NK-92 (cell line): Measurements from ENCODE around the gene FAM83F.
"Not testable (repeated sequence)": the region's sequence is repeated elsewhere in the genome, so short reads cannot be mapped to it uniquely, and the experiment has no call there.

Source experiments
- DNase-seq: peaks from one replicate; lab custom pipeline; 2025; ENCODE audit not compliant: unreplicated experiment; lab: John Stamatoyannopoulos, UW

Gene FAM83F

DNA sequence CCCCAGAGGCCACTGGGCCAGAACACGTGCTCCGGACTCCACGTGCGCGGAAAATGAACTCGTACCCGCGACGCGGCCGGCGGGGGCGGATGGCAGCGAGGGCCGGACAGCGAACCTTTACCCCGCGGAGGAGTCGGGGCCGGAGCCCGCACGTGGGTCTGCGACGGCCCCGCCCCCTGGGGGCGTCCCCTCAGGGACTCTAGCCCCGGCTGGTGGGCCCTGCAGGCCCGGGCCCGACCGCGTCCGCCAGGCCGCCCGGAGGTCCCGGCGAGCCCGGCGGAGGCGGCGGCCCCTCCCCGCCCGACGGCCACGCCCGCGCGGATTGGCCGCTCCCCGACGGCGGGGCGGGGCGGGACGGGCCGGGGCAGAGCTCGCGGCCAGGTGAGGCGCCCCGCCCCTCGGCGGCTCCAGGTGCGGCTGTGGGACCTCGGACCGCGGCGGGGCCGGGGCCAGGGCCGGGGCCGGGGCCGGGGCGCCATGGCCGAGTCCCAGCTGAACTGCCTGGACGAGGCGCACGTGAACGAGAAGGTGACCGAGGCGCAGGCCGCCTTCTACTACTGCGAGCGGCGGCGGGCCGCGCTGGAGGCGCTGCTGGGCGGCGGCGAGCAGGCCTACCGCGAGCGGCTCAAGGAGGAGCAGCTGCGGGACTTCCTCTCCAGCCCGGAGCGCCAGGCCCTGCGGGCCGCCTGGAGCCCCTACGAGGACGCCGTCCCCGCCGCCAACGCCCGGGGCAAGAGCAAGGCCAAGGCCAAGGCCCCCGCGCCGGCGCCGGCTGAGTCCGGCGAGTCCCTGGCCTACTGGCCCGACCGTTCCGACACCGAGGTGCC is at the start of gene FAM83F:
TSS of gene FAM83F (plus strand) at position 389 of the 827 bp plus-strand sequence. CDS start at position 478, 89 bp downstream.
- DNase-seq: no peak

DNA sequence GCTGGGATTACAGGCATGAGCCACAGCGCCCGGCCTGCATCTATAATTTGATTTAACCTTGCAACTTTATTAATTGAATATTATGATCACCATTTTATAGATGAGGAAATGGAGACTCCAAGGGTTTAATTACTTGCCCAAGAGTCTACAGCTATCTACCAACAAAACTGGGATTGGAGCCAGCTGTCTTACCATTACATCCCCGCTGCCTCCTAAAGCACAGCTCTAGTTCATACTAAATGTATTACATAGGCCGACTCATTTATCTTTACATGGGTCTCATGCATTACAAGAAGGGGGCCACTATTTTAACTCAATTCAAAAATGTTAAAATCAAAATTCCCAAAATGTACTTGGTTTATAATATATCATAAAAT is 48.6 kb upstream of the FAM83F start:
- DNase-seq: no peak

DNA sequence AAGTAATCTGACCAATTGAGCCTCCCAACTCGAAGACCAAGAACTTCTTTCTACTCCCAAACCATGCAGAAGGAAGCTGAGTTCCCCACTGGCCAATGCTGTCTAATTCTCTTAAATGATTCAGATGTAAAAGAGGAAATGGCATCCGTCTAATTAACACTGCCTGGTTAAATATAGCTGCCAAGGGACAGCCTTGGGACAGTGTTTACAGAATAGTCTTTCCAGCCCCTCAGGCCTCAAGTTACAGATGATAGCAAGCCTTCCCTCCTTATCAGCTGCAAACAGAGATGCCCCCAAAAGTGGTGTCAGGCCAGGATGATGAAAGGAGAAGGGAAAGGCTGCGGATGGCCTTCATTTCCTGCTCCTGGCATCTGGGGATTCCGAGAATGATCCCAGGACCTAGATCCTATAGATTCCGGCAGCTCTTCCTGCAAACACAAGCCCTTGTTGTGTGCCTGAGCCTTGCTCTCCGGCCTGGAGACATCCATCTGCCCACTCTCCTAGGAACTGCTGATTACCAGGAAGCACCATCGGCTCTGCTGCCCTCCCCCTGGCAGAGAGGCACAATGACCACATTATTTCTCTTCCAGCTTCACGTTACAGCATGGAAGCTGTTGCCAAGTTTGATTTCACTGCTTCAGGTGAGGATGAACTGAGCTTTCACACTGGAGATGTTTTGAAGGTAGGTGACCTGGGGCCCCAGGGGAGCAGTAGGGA is 48.1 kb upstream of the FAM83F start:
- DNase-seq: no peak

DNA sequence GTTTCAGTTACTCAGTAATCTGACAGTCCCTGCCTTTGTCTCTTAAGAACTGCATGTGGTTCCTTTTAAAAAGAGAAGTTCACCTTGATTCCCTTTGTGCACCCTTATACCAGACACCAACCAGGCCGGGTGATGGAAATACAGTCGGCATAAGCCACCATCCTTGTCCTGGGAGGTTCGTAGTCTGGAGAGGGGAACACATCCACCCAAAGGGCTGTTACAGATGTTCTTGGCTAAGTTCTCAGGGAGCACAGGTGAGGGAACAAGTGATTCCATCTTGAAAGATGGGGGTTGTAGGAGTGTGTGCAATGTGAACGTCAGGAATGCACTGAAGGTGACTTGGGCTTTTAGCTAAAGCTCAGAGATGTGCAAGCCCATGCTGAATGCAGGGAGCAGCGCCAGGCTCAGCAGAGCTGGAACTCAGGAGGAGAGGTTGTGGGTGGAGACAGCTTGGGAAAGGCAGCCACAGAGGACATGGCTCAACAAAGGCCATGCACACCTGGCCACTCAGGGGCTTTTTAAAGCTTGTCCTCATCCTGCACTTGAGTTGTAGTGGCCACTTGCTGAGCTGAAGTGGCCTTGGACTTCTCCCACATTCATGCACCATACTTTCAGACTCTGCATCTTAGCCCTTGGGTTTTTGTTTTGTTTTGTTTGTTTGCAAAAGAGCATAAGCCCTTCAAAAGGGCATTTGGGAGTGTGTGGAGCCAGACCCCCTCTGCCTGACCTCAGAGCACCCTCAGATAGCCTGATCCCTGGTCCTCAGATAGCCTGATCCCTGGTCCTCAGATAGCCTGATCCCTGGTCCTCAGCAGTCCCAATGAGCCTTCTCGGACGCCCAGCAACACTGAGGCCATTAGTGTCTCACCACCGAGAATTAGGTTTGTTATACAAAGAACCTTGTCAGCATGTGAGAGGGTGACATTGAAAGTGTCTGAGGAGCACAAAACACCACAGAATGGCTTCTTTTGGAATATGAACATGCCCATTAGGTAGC is 47.2 kb upstream of the FAM83F start:
- no peak for DNase-seq

DNA sequence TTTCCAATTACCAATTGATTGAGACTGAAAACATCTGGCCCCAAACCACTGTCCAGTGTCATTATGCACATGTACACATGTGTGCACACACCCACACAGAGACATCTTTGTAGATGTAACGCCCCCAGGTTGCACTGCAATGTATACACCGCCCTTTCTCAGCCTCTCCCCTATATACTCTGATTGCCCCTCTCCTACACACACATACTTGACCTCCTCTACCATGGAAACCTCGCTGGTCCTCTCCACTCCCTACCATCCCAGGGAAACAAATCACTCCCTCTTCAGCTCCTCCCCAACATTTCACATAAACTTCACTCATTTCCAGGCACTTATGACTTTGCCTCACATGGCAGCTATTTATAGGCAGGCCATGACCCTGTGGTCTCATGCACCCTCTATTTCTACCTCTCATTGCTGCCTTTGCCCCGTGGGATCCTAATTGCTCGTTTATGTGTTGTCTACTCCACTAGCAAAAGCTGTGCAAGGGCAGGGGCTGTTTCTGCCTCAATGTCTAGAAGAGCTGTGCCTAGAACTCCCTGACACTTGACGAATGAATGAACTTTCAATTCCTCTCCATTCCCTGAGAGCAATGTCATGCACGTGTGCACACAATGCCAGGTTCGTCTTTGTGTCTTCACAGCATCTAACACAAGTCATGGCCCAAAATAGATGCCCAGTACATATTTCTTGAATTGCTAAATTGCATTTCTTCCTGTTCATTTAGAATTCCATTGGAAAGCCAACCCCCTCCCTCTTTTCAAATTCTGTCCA is 44.6 kb upstream of the FAM83F start:
- no peak for DNase-seq

DNA sequence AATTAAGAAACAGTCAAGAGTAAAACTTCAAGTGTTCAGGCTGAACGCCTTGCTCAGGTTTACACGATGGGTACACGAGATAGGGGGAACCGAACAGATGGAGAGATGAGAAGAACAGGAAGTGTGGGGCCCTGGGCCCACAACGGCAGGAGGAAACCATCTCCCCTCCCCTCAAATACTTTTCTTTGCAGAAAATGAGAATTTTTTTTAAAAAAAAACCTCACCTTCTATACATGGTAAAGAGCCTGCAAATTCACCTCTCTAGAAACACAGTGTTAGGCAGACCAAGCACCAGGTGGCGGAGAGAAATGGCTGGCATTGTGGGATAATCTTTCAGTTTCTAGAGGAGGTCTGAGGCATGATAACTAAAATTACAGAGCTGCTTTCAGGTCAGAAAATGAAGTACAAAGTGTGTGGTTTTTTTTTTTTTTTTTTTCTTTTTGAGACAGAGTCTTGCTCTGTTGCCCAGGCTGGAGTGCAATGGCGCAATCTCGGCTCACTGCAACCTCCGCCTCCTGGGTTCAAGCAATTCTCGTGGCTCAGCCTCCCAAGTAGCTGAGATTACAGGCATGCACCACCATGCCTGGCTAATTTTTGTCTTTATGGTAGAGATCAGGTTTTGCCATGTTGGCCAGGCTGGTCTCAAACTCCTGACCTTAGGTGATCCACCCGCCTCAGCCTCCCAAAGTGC is 43.0 kb upstream of the FAM83F start:
- DNase-seq: not testable (repeated sequence)

DNA sequence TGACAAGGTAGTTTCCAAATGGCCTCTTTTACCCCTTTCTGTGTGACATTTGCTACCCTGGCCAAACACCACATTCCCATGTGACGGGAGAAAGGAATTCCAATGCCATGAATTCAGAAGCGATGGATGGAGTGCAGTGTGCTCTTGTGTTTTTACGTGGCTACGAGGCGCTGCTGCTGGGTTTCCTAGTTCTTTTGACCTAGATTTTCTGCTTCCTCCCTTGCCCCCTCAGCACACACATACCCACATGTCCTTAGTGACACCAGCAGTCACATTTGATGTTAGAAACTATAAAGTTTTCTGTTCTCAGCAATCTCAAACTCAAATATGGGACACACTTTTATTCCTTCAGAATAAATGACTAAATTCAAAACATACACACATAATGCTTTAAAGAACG is 42.4 kb upstream of the FAM83F start:
- no peak for DNase-seq

DNA sequence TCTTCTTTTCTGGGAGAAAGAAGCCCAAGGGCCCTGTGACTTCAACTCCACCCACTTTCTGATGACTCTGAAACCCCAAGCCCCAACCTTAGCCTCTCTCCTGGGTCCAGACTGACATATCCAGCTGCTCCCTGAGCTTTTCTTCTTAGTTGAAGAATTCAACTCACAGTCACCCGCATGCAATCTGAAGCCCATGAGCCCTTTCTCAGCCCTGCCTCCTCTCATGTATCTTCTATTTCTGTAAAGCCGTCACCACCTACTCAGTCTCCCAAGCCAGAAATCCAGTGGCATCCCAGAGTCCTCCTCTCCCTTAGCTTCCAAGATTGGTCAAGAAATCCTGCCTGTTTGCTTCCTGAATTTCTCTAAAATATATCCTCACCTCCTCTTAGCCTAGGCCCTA is 41.7 kb upstream of the FAM83F start:
- DNase-seq: no peak

DNA sequence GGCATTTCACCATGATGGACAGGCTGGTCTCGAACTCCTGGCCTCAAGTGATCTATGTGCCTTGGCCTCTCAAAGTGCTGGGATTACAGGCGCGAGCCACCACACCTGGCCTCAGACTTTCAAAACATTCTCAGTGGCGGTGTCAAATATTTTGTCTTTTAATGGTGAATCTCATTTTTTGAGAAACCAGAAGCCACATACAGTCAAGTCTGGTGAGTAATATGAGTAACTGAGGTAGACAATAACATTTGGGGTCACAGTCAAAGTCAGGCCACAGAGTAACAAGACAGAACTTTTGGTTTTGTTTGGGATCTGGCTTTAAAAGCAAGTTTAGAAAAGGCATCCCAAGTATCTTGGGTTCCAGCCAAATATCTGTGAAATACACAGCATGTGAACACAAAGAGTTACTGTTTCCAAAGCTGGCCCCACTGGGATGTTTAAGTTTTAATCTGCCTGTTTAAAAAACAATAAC is 40.1 kb upstream of the FAM83F start:
- no peak for DNase-seq

DNA sequence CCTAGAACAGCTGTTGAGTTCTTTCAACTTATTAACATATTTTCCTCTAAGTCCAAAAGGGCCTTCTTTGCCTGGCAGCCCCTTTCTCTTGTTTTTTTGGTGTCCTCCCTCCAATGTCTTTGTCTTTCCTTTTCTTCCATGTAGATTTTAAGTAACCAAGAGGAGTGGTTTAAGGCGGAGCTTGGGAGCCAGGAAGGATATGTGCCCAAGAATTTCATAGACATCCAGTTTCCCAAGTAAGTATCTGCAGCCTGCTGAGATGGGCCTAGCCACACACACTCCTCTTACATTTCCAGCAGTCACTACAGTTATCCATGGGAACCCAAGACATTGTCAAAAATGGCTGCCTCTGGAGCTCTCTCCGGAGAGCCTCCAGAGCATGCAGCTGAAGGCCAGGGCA is 39.1 kb upstream of the FAM83F start:
- no peak for DNase-seq

DNA sequence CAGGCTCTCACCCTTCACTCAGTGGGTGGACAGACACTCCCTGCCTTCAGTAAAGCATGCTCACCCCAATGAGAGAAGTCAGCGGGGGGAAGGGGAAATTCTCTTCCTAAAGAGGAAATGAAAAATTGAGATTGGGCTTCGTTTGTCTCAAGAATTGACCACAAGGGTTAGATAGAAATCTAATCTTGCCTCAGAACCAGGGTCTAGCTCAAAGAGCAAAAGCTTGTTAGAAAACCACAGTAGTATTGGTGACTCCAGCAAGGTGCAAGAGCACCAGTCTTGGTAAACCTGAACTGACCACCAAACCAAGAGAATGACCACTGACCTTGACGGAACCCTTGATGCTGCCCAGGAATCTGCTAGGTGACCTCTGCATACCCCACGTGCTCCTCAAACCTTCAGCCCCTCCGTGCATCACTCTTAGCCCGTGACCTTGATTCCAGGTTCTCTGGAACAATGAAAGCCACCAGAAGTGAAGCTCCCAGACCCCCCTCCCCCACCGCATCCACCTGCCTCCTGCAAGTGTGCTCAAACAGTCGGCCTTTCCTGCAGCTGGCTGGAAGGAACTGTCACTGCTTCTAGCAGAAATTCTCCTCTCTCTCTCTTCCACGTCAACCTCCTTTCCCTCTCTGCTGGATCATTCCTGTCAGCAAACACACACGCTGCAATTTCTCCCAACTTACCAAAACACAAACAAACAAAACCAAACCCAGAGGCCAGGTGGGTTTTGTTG is 37.7 kb upstream of the FAM83F start:
- no peak for DNase-seq

DNA sequence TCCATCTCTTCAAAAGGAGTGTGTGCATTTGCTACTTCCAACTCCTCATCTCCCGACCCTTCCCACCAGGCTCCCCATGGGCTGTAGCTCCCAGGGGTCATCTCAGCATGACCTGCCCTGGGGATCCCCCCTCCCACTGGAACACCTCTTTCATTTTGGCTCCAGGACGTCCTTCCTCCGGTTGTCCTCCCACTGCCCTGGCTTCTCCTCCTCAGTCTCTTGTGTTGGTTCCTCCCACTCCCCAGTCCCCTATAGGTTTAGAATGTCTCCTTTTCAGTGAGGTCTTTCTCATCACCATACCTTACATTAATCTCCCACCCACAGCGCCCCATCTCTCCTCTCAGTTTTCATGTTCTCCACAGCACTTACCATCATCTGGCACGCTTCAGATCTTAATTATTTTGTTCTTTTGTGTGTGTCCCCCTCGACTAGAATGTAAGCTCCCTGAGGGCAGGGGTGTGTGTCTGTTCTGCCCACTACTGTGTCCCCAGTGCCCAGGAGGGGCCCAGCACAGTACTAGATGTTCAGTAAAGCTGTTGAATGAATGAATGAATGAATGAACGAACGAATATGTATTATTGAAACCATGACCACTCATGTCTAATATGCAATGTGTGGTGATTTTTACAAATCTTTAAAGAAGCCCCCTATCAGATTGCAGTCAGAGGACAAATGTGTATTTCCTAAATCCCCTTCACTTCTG is 36.6 kb upstream of the FAM83F start:
- no peak for DNase-seq

DNA sequence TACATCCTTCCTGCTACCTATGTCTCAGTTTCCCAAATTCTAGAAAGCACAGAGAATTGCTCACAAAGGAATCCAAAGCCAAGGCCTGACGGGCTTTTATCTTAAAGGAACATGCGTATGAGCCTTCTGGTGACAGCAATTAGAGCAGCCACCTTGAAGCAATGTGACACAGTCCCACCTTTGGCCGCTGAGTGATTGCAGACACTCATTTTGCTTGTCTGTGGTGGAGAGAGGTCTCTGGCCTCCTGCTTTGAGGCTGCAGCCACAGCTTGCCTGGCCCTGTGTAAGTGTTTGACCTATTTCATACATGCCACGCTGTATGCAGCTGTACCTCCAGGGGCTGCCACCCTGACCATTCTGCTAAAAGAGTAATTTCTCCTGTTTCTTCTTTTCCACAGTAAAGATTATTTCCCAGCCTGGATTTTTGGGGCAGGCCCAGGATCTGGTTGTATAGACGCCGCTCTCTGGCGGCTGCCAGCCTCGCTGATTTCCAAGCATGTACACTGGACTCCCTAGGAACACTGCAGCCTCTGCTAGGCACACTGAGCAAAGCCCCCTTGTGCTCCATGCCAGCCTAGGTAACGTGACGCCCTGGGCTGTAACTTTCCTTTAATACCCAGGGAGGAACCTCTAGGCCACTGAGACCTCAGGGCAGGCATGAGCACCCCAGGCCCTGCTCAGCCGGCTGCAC is 35.7 kb upstream of the FAM83F start:
- DNase-seq: no peak

DNA sequence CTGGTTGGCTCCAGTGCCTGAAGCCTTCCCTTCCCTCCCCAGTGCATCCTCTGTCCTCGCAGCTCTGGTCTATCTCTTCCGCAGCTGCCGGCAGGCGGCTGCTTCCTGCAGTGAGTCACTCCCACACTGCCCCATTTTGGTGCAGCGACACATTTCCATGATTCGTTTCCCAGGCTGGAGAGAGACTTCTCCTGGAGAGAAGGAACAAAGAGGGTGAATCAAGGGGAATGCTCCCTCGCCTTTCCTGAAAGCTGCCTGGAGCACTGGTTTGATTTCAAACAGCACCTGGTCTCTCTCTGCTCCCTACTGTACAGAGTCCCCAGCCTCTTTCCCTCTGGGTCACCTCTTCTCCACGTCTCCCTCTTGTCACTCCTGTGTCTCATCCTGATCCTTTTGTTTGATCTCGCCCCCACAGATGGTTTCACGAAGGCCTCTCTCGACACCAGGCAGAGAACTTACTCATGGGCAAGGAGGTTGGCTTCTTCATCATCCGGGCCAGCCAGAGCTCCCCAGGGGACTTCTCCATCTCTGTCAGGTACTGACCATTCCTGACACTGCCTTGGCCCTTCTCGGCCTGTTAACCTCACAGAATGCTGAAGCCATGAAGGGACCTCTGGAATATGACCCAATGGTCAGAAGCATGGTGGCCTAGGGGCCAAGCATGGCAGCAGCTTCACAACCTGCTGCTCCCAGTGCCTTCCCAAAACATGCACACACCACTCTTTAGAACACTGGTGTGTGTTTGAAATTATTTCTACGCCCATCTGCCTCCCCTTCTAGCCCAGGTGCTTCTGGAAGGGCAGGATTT is 34.9 kb upstream of the FAM83F start, which contains the start of gene TMA7B:
TSS of gene TMA7B (plus strand) at position 758 of the 808 bp plus-strand sequence. CDS start 3,978 bp downstream, outside the sequence.
- DNase-seq: no peak

DNA sequence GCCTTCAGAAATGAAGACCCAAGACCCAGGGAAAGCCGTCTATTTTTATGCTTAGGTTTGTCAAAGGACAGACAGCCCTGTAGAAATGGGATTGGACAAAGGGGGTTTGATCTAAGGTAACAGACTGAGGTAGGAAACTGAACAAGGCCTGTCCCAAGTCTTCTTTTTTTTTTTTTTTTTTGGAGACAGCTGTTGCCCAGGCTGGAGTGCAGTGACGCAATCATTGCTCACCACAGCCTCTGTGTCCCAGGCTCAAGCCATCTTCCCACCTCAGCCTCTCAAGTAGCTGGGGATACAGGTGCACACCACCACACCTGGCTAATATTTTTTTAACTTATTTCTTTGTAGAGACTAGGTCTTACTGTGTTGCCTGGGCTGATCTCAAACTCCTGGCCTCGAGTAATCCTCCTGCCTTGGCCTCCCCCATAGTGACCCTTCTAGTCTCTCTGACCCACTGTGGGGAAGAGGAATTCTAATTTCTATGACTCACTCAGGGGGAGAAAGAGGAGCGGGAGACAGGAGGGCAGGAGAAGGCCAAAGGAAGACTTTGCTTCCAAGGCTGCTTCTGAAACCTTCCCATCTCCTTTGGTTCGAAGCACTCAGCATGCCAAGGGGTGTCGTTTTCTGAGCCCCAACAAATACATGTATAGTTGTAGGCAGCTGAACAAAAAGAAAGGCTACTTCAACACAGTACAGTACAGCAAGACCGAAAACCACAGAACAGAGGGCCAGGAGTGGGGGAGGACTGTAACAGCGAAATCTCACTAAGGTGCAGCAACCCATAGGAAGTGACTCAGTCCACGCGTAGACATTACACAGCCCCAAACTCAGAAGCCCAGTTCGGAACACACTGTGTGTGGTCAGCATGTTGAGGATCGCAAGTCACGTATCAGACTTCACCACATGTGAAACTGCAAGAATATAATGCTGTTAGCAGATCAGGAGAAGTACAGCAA is 33.7 kb upstream of the FAM83F start:
- DNase-seq: no peak

DNA sequence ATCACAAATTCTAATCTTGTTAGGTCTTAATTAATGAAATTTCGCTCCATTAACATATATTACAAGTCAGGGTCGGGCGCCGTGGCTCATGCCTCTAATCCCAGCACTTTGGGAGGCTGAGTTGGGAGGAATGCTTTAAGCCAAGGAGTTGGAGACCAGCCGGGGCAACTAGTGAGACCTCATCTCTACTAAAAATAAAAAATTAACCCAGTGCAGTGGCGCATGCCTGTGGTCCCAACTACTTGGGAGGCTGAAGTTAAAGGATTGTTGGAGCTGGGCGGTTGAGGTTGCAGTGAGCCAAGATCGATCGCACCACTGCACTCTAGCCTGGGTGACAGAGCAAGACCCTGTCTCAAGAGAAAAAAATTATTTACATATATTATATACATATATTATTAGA is 32.7 kb upstream of the FAM83F start:
- no peak for DNase-seq
